ENCODE results near the gene TRIM2.

DNA sequence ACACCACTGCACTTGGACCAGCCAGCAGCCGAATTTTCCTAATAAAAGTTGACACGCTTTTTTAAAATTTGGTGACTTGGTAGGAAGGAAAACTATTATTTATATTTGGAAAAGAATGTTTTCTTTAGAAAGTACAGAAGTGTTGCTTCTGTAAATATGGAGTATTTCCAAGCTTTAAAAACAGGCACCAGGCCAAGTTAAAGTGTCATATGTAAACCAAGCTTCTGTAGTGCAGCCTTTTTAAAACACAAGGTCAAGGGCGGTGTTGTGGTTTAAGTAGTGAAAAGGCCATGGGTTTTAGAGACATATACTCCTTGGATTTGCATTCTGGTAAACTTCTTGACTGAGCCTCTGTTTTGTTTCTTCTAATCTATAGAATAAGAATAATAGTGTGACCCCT lies 62.7 kb downstream of the TRIM2 start:
- TF ChIP-seq, protein P1, sequence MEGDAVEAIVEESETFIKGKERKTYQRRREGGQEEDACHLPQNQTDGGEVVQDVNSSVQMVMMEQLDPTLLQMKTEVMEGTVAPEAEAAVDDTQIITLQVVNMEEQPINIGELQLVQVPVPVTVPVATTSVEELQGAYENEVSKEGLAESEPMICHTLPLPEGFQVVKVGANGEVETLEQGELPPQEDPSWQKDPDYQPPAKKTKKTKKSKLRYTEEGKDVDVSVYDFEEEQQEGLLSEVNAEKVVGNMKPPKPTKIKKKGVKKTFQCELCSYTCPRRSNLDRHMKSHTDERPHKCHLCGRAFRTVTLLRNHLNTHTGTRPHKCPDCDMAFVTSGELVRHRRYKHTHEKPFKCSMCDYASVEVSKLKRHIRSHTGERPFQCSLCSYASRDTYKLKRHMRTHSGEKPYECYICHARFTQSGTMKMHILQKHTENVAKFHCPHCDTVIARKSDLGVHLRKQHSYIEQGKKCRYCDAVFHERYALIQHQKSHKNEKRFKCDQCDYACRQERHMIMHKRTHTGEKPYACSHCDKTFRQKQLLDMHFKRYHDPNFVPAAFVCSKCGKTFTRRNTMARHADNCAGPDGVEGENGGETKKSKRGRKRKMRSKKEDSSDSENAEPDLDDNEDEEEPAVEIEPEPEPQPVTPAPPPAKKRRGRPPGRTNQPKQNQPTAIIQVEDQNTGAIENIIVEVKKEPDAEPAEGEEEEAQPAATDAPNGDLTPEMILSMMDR (optimal IDR thresholded peaks at IDR 0.05 in 1 of 3, IDR thresholded peaks at IDR 0.05 in 1 of 3, conservative IDR thresholded peaks at IDR 0.05 in 1 of 3; ENCODE audit: extremely low read depth in 1 of 3, insufficient read depth in 2 of 3, low read length in 3 of 3), result no peak
- no peak for TF ChIP-seq EZH2 (IDR thresholded peaks at IDR 0.05; ENCODE audit: low read length)
